CD14-positive monocyte (primary cell): ENCODE data around the gene OR13J1. TPM values are rescaled to one million over a fixed set of nuclear protein-coding genes. Genes with fewer than 3 reads are reported as not detected.

Experiments used
- DNase-seq, 3 donors: peaks; one replicate each; pipeline ENCODE4 v3.0.0-alpha.2; 2011 to 2022
- H2AFZ ChIP-seq: 2 replicates; pipeline ENCODE4 v1.6.0; 2012; ENCODE audit warnings: mild to moderate bottlenecking, low read depth, low read length, inconsistent platforms; ENCODE audit not compliant: insufficient read depth, poor library complexity, severe bottlenecking
- H3K27ac ChIP-seq, 2 donors: 1 replicate in 1 of 2; 2 replicates in 1 of 2; pipeline ENCODE4 v1.5.1; 2012 to 2013; ENCODE audit warnings: low read length in 2 of 2, control low read depth in 1 of 2, inconsistent platforms in 1 of 2, low read depth in 1 of 2, mild to moderate bottlenecking in 1 of 2
- H3K27me3 ChIP-seq, 2 donors: one replicate each; pipeline versions ENCODE4 v1.6.0 to v1.6.1; 2011 to 2013; ENCODE audit warnings: low read length in 2 of 2; ENCODE audit not compliant: control insufficient read depth in 2 of 2, insufficient read depth in 2 of 2
- H3K36me3 ChIP-seq, 2 donors: replicated peaks in 1 of 2; 1 replicate in 1 of 2; 2 replicates in 1 of 2; pipeline versions ENCODE4 v1.5.1 to v1.6.1; 2012 to 2013; ENCODE audit warnings: low read length in 2 of 2, control low read depth in 1 of 2, inconsistent platforms in 1 of 2, mild to moderate bottlenecking in 1 of 2; ENCODE audit not compliant: insufficient read depth in 2 of 2, control insufficient read depth in 1 of 2
- H3K4me1 ChIP-seq, 2 donors: 1 replicate in 1 of 2; 2 replicates in 1 of 2; pipeline versions ENCODE4 v1.5.1 to v1.6.1; 2012 to 2013; ENCODE audit warnings: low read length in 2 of 2, control low read depth in 1 of 2, inconsistent platforms in 1 of 2, mild to moderate bottlenecking in 1 of 2, moderate library complexity in 1 of 2; ENCODE audit not compliant: insufficient read depth in 2 of 2, control insufficient read depth in 1 of 2
- H3K4me2 ChIP-seq: replicated peaks from 2 replicates; pipeline ENCODE3; 2012; ENCODE audit warnings: low read length, moderate library complexity, mild to moderate bottlenecking; ENCODE audit not compliant: poor library complexity, severe bottlenecking; ENCODE audit errors: extremely low read depth
- H3K4me3 ChIP-seq, 3 experiments: fragments of 200-600 bp in 1 of 3; sonication (generic) in 1 of 3; replicated peaks in 1 of 3; 1 replicate in 2 of 3; 2 replicates in 1 of 3; pipeline ENCODE4 v1.5.1; 2011 to 2013; ENCODE audit warnings: low read length in 3 of 3, mild to moderate bottlenecking in 3 of 3, control low read depth in 2 of 3, low read depth in 2 of 3, inconsistent platforms in 1 of 3, moderate library complexity in 1 of 3
- H3K79me2 ChIP-seq: 2 replicates; pipeline ENCODE4 v1.6.0; 2012; ENCODE audit warnings: mild to moderate bottlenecking, control low read depth, inconsistent platforms, low read length, moderate library complexity; ENCODE audit not compliant: insufficient read depth
- H3K9ac ChIP-seq: 2 replicates; pipeline ENCODE4 v1.6.0; 2017; ENCODE audit warnings: low read length, mild to moderate bottlenecking; ENCODE audit not compliant: insufficient read depth, poor library complexity, severe bottlenecking
- H3K9me3 ChIP-seq, 2 donors: replicated peaks in 1 of 2; 1 replicate in 1 of 2; 2 replicates in 1 of 2; pipeline versions ENCODE4 v1.5.1 to v1.6.1; 2012 to 2013; ENCODE audit warnings: low read length in 2 of 2, control low read depth in 1 of 2; ENCODE audit not compliant: control insufficient read depth in 1 of 2, insufficient read depth in 1 of 2
- H4K20me1 ChIP-seq: 2 replicates; pipeline ENCODE4 v1.6.0; 2012; ENCODE audit warnings: mild to moderate bottlenecking, low read length, control low read depth, moderate library complexity; ENCODE audit not compliant: insufficient read depth
- H3K27ac Mint-ChIP-seq, 7 donors: one replicate each; pipeline ENCODE4 v1.8.0; 2020; ENCODE audit warnings: mild to moderate bottlenecking in 7 of 7, mixed read lengths in 7 of 7, moderate library complexity in 6 of 7, inconsistent platforms in 2 of 7
- H3K27me3 Mint-ChIP-seq, 3 donors: one replicate each; pipeline ENCODE4 v1.8.0; 2021 to 2022; ENCODE audit warnings: low read depth in 3 of 3, mild to moderate bottlenecking in 3 of 3, mixed read lengths in 3 of 3, moderate library complexity in 3 of 3, inconsistent platforms in 1 of 3
- H3K36me3 Mint-ChIP-seq, 2 donors: one replicate each; pipeline ENCODE4 v1.8.0; 2020; ENCODE audit warnings: mixed read lengths in 2 of 2, inconsistent platforms in 1 of 2, mild to moderate bottlenecking in 1 of 2
- H3K4me1 Mint-ChIP-seq: one replicate; pipeline ENCODE4 v1.8.0; 2020; ENCODE audit warnings: mild to moderate bottlenecking, mixed read lengths
- H3K4me3 Mint-ChIP-seq, 2 donors: one replicate each; pipeline ENCODE4 v1.8.0; 2020; ENCODE audit warnings: mild to moderate bottlenecking in 2 of 2, mixed read lengths in 2 of 2, moderate library complexity in 1 of 2
- H3K9me3 Mint-ChIP-seq, 7 donors: one replicate each; pipeline ENCODE4 v1.8.0; 2020 to 2022; ENCODE audit warnings: mixed read lengths in 7 of 7, mild to moderate bottlenecking in 6 of 7, moderate library complexity in 6 of 7, inconsistent platforms in 2 of 7
- CTCF ChIP-seq: fragments of 200-600 bp; IDR thresholded peaks from one replicate; pipeline ENCODE4 v1.8.0; 2022; ENCODE audit warnings: antibody characterized with exemption, mild to moderate bottlenecking
- WGBS: methylation state at CpG from one replicate; pipeline ENCODE4 v1.1.5; 2013; ENCODE audit warnings: missing lambda C conversion rate; ENCODE audit not compliant: insufficient coverage; 5-methylcytosine and 5-hydroxymethylcytosine counted together
- intact Hi-C, 2 donors: fragments of 100-400 bp; cut with micrococcal nuclease; formaldehyde crosslinking; loops; one replicate each; pipeline versions ENCODE4 v1.15.0 to v1.15.1; 2023
- polyA minus RNA-seq: library from RNA; depleted of rRNA, polyadenylated mRNA; stranded (reverse); fragments of >200 nt; gene quantifications from 2 replicates; pipeline ENCODE4 v1.2.3, GENCODE V29; 2012
- polyA plus RNA-seq, 3 donors: library from polyadenylated mRNA; depleted of rRNA in 1 of 3; unstranded in 2 of 3; stranded (reverse) in 1 of 3; fragments of 300-500 nt in 2 of 3; fragments of >200 nt in 1 of 3; fragmentation: Illumina TruSeq in 2 of 3; gene quantifications; 1 replicate in 2 of 3; 2 replicates in 1 of 3; pipeline ENCODE4 v1.2.3, GENCODE V29; 2012 to 2021
- total RNA-seq, 12 experiments: library from RNA in 1 of 12; stranded (reverse) in 1 of 12; fragments of 120-200 nt in 1 of 12; gene quantifications; one replicate each; pipeline ENCODE4 v1.2.4 and lab custom pipeline; 2013 to 2026; ENCODE audit warnings: mixed read lengths in 6 of 12, inconsistent platforms in 1 of 12

The OR13J1 gene
- total RNA-seq (2013), result not detected
- not detected for polyA plus RNA-seq
- polyA minus RNA-seq, result not detected in 2 replicates
- total RNA-seq (lab: John Stamatoyannopoulos, UW), result 0 to 0.05 (median 0) reads per million in 11 experiments

GRCh38 chr9:35870351-35870923 lies at the start of gene OR13J1:
Gene OR13J1, minus strand, starts transcription at chr9:35870401. Its CDS starts 0 bp downstream, at chr9:35870401.
- H3K27ac ChIP-seq, result no peak within 1 kb of the TSS
- Mint-ChIP-seq H3K4me3 (no peak within 1 kb of the TSS), H3K27me3 (peaks cover 8 to 13% (median 10%) of the 10 kb centered on the region in 3 donors), H3K27ac (no peak within 1 kb of the TSS), H3K9me3 (peaks cover 0 to 2% (median 0%) of the 10 kb centered on the region in 7 donors), H3K4me1 (peaks cover 5% of the 10 kb centered on the region), H3K36me3 (peaks cover 0 to 2% of the 10 kb centered on the region in 2 donors)
- WGBS, result 100% methylated on average over 3 of the region's 8 CpGs
- no peaks in the 10 kb centered on the region for H3K79me2 ChIP-seq
- H3K27me3 ChIP-seq, result peaks cover 4 to 8% of the 10 kb centered on the region in 2 donors
- TF ChIP-seq CTCF, result no peak
- no peak within 1 kb of the TSS for H3K4me3 ChIP-seq
- no peak within 1 kb of the TSS for H2AFZ ChIP-seq
- H3K4me1 ChIP-seq, result no peaks in the 10 kb centered on the region
- H4K20me1 ChIP-seq, result no peaks in the 10 kb centered on the region
- no peak within 1 kb of the TSS for H3K9ac ChIP-seq
- H3K9me3 ChIP-seq, result no peaks in the 10 kb centered on the region
- H3K36me3 ChIP-seq, result no peaks in the 10 kb centered on the region
- intact Hi-C loops, result loop anchor here in 1 of 2 donors (5.0 kb wide), 1 partner anchor 43 kb away; the partner anchor contains the start of genes FAM221B and TMEM8B
- no peak within 1 kb of the TSS for H3K4me2 ChIP-seq
- no peak for DNase-seq

- no peak for TF ChIP-seq CTCF
- H3K79me2 ChIP-seq, result no peaks in the 10 kb centered on the region
- no peak overlapping the region for H3K4me3 Mint-ChIP-seq
- no peak overlapping the region for H3K4me2 ChIP-seq
- H4K20me1 ChIP-seq, result no peaks in the 10 kb centered on the region
- H3K36me3 ChIP-seq, result no peaks in the 10 kb centered on the region
- H3K4me3 ChIP-seq, result no peak overlapping the region
- H3K9me3 Mint-ChIP-seq, result no peaks in the 10 kb centered on the region
- H3K27ac ChIP-seq, result peak overlapping the region in 1 of 2 donors; percentile 23
- intact Hi-C loops, result loop anchor here in 1 of 2 donors (10.0 kb wide), 1 partner anchor 65 kb away; no protein-coding TSS in a partner anchor
- peak overlapping the region in 1 of 7 donors; percentile 26 for H3K27ac Mint-ChIP-seq
- H3K27me3 Mint-ChIP-seq, result no peaks in the 10 kb centered on the region
- no CpG with 5 or more reads among the region's 3 CpGs for WGBS
- H3K4me1 ChIP-seq, result peaks cover 6 to 7% of the 10 kb centered on the region in 2 donors
- H3K27me3 ChIP-seq, result no peaks in the 10 kb centered on the region
- no peaks in the 10 kb centered on the region for H3K36me3 Mint-ChIP-seq
- H3K4me1 Mint-ChIP-seq, result peaks cover 15% of the 10 kb centered on the region
- no peak overlapping the region for H3K9ac ChIP-seq
- no peak for DNase-seq
- no peak overlapping the region for H2AFZ ChIP-seq
- H3K9me3 ChIP-seq, result no peaks in the 10 kb centered on the region
These were observed 49.2 kb upstream of the OR13J1 start for GRCh38 chr9:35919212-35920008.
